Neuronal stem cell (in vitro differentiated cells): ENCODE measurements around the gene XPR1.

Source experiments
- DNase-seq: peaks from one replicate; pipeline ENCODE4 v3.0.0-alpha.2; 2013; ENCODE audit warnings: low spot score
- H2AFZ ChIP-seq: one replicate; pipeline ENCODE4 v1.6.1; 2013; ENCODE audit warnings: mild to moderate bottlenecking, low read length, inconsistent platforms
- H2AK5ac ChIP-seq: 2 replicates; pipeline ENCODE4 v1.6.1; 2013; ENCODE audit warnings: low read depth, mild to moderate bottlenecking, inconsistent platforms, low read length, moderate library complexity, mixed read lengths
- H2BK120ac ChIP-seq: 2 replicates; pipeline ENCODE4 v1.6.1; 2013; ENCODE audit warnings: low read depth, mild to moderate bottlenecking, inconsistent platforms, low read length, moderate library complexity, mixed read lengths
- H2BK12ac ChIP-seq: one replicate; pipeline ENCODE4 v1.6.1; 2013; ENCODE audit warnings: low read length, inconsistent platforms
- H2BK15ac ChIP-seq: 2 replicates; pipeline ENCODE4 v1.6.1; 2013; ENCODE audit warnings: mild to moderate bottlenecking, low read length, inconsistent platforms, mixed read lengths
- H2BK5ac ChIP-seq: one replicate; pipeline ENCODE4 v1.6.1; 2013; ENCODE audit warnings: inconsistent platforms, mild to moderate bottlenecking, low read length, moderate library complexity
- H3K14ac ChIP-seq: one replicate; pipeline ENCODE4 v1.6.1; 2013; ENCODE audit warnings: low read length, inconsistent platforms
- H3K18ac ChIP-seq: 2 replicates; pipeline ENCODE4 v1.6.1; 2013; ENCODE audit warnings: low read length, inconsistent platforms
- H3K23ac ChIP-seq: 2 replicates; pipeline ENCODE4 v1.6.1; 2013; ENCODE audit warnings: low read depth, mild to moderate bottlenecking, mixed read lengths, low read length, inconsistent platforms; ENCODE audit not compliant: poor library complexity
- H3K27ac ChIP-seq: replicated peaks from 3 replicates; pipeline ENCODE4 v1.5.1; 2013; ENCODE audit warnings: low read length, inconsistent platforms
- H3K27me3 ChIP-seq, 3 experiments: 2 replicates each; pipeline ENCODE4 v1.6.1; 2013; ENCODE audit warnings: low read length in 3 of 3, mild to moderate bottlenecking in 2 of 3, inconsistent platforms in 1 of 3, low read depth in 1 of 3, mixed read lengths in 1 of 3, moderate library complexity in 1 of 3; ENCODE audit not compliant: control insufficient read depth in 3 of 3, insufficient read depth in 3 of 3
- H3K36me3 ChIP-seq, 2 donors: replicated peaks in 1 of 2; 2 replicates each; pipeline ENCODE4 v1.6.1; 2013; ENCODE audit warnings: low read length in 2 of 2; ENCODE audit not compliant: control insufficient read depth in 2 of 2, insufficient read depth in 2 of 2
- H3K4ac ChIP-seq: 2 replicates; pipeline ENCODE4 v1.6.1; 2013; ENCODE audit warnings: inconsistent platforms, mild to moderate bottlenecking, low read length, moderate library complexity
- H3K4me1 ChIP-seq, 2 donors: 1 replicate in 1 of 2; 2 replicates in 1 of 2; pipeline ENCODE4 v1.6.1; 2013; ENCODE audit warnings: low read length in 2 of 2, low read depth in 1 of 2; ENCODE audit not compliant: control insufficient read depth in 2 of 2, insufficient read depth in 1 of 2
- H3K4me2 ChIP-seq: one replicate; pipeline ENCODE4 v1.6.1; 2013; ENCODE audit warnings: mild to moderate bottlenecking, low read length, inconsistent platforms; ENCODE audit not compliant: insufficient read depth, poor library complexity, severe bottlenecking
- H3K4me3 ChIP-seq, 2 donors: 2 replicates each; pipeline ENCODE4 v1.5.1; 2013; ENCODE audit warnings: low read length in 2 of 2, mild to moderate bottlenecking in 2 of 2, inconsistent platforms in 1 of 2, moderate library complexity in 1 of 2
- H3K79me1 ChIP-seq: one replicate; pipeline ENCODE4 v1.6.1; 2013; ENCODE audit warnings: low read depth, mild to moderate bottlenecking, inconsistent platforms, low read length, moderate library complexity
- H3K9ac ChIP-seq: one replicate; pipeline ENCODE4 v1.6.1; 2013; ENCODE audit warnings: mild to moderate bottlenecking, low read depth, low read length, inconsistent platforms; ENCODE audit not compliant: poor library complexity
- H3K9me3 ChIP-seq, 2 donors: replicated peaks in 1 of 2; 2 replicates each; pipeline versions ENCODE3 to v1.6.1; 2013; ENCODE audit warnings: low read length in 2 of 2, mild to moderate bottlenecking in 2 of 2, inconsistent platforms in 1 of 2, low read depth in 1 of 2, mixed read lengths in 1 of 2, moderate library complexity in 1 of 2; ENCODE audit not compliant: control insufficient read depth in 2 of 2, insufficient read depth in 1 of 2
- H4K8ac ChIP-seq: one replicate; pipeline ENCODE4 v1.6.1; 2013; ENCODE audit warnings: low read depth, mild to moderate bottlenecking, inconsistent platforms, low read length, moderate library complexity
- H4K91ac ChIP-seq: one replicate; pipeline ENCODE4 v1.6.1; 2013; ENCODE audit warnings: low read length, low read depth, mild to moderate bottlenecking, inconsistent platforms; ENCODE audit not compliant: poor library complexity
- WGBS, 2 donors: extraction: QIAGEN DNeasy Blood & Tissue Kit; methylation state at CpG; one replicate each; pipeline ENCODE4 v1.1.7; 2013; ENCODE audit warnings: missing lambda C conversion rate in 2 of 2, mixed read lengths in 1 of 2; ENCODE audit not compliant: insufficient read length in 2 of 2, insufficient replicate concordance in 1 of 2; ENCODE audit errors: extremely low coverage in 2 of 2; 5-methylcytosine and 5-hydroxymethylcytosine counted together

The XPR1 gene

DNA sequence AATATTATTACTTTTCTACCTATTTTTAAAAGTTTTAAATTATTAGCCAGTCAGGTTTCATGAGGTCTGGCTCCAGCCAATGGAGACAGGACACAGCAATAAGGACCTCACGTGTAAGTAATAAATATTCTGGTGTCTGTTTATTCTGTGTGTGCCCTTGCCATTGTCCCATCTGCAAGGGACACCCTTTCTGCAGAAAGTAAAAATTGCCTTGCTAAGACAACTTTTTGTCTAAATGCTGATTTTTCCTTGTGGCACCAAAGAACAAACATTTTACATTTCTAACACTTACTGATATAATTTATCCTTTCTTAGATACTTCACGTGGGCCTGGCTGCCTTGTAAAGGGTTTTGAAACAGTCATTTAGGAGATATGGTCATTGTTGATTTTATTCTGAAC lies 43.7 kb upstream of the XPR1 start:
- Histone ChIP-seq H3K4me3 (no peak overlapping the region), H3K18ac (no peak overlapping the region), H4K91ac (no peak overlapping the region), H3K14ac (no peak overlapping the region), H2BK5ac (no peak overlapping the region), H3K4ac (no peak overlapping the region), H2BK120ac (no peak overlapping the region), H3K4me1 (peaks cover 2 to 6% of the 10 kb centered on the region in 2 donors), H3K9ac (no peak overlapping the region), H3K79me1 (no peaks in the 10 kb centered on the region), H2BK12ac (no peak overlapping the region), H3K9me3 (peaks cover 0 to 7% of the 10 kb centered on the region in 2 donors), H4K8ac (no peak overlapping the region), H2AFZ (no peak overlapping the region), H3K27me3 (no peaks in the 10 kb centered on the region), H2AK5ac (no peak overlapping the region), H3K4me2 (no peak overlapping the region), H3K36me3 (no peaks in the 10 kb centered on the region), H3K27ac (no peak overlapping the region), H3K23ac (no peak overlapping the region), H2BK15ac (no peak overlapping the region)
- no CpG with 5 or more reads among the region's 2 CpGs for whole genome bisulfite sequencing, 2 donors
- DNase-seq, result no peak

DNA sequence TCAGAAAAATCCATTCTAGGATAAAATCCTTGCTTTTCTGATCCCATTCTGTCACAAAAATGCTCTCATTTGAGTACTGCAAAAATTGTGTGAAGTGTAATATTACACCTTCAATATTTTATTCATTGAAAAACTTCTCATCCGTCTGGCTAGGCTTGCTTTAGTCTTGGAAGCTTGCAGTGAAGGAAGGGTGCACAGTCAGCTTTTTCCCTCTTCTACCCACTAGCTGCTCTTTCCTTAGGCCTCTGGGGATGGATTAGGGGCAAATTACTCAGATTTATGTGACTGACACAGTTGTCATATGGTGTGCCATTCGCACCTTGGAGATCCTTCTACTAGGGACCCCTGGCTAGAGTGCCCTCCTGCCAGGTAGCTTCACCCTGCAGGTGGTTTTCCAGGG lies 40.9 kb upstream of the XPR1 start:
- Histone ChIP-seq H2BK12ac (no peak overlapping the region), H3K79me1 (no peaks in the 10 kb centered on the region), H3K4ac (no peak overlapping the region), H3K4me1 (peaks cover 12 to 17% of the 10 kb centered on the region in 2 donors), H2BK15ac (no peak overlapping the region), H4K91ac (no peak overlapping the region), H2BK120ac (no peak overlapping the region), H3K4me2 (no peak overlapping the region), H3K18ac (no peak overlapping the region), H3K14ac (no peak overlapping the region), H4K8ac (no peak overlapping the region), H3K27me3 (no peaks in the 10 kb centered on the region), H2AFZ (no peak overlapping the region), H3K9ac (no peak overlapping the region), H3K36me3 (no peaks in the 10 kb centered on the region), H3K9me3 (peaks cover 0 to 7% of the 10 kb centered on the region in 2 donors), H3K27ac (no peak overlapping the region), H2AK5ac (no peak overlapping the region), H2BK5ac (no peak overlapping the region), H3K4me3 (no peak overlapping the region), H3K23ac (no peak overlapping the region)
- WGBS, 2 donors, result no CpG with 5 or more reads among the region's 2 CpGs
- DNase-seq, result no peak

DNA sequence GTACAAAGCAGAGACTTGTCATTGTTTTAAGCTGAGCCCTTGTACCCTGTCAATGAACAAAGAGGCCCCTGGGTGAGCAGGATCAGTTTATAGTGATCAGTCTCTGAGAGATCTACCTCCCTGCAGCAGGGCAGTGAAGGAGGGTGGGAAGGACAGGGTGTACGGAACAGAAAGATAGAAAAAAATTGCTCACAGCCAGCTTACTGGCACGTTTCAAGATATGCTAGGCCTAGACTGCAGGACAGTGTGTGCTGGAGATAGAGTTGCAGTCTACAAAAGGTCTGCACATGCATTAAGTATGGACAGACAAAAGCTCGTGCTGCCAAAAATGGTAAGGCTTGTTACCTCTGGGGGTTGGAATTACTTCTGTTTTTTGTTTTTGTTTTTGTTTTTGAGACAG lies 38.4 kb upstream of the XPR1 start:
- H3K27ac ChIP-seq, result no peak overlapping the region

DNA sequence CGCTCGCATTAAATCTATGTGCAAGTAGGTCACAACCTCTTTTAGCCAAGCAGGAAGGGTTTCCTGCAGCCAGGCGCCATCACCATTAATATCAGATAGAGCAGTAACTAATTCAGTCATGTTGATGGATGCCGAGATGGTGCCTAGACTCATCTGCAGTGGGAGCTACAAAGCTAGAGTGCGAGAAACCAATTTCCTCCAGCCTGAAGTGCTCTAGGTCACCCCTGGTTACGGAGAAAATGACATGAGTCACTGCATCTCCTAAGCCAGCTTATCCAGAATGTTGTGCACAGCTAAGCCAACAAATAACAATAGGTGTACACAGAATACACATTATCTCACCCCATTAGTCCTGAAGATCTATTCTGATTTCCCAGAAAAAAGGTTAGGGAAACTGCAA lies 37.1 kb upstream of the XPR1 start:
- no peak overlapping the region for H2AK5ac ChIP-seq
- H3K36me3 ChIP-seq, result no peaks in the 10 kb centered on the region
- H3K14ac ChIP-seq, result no peak overlapping the region
- H3K18ac ChIP-seq, result no peak overlapping the region
- H2BK5ac ChIP-seq, result no peak overlapping the region
- no peak overlapping the region for H3K4me3 ChIP-seq
- H3K4me2 ChIP-seq, result no peak overlapping the region
- peaks cover 15 to 16% of the 10 kb centered on the region in 2 donors for H3K4me1 ChIP-seq
- no peak overlapping the region for H4K91ac ChIP-seq
- no peak for DNase-seq
- no peak overlapping the region for H3K9ac ChIP-seq
- no peak overlapping the region for H3K27ac ChIP-seq
- H4K8ac ChIP-seq, result no peak overlapping the region
- H2BK15ac ChIP-seq, result no peak overlapping the region
- WGBS, 2 donors, result no CpG with 5 or more reads among the region's 6 CpGs
- no peak overlapping the region for H3K4ac ChIP-seq
- H3K9me3 ChIP-seq, result no peaks in the 10 kb centered on the region
- no peak overlapping the region for H2BK120ac ChIP-seq
- H3K79me1 ChIP-seq, result no peaks in the 10 kb centered on the region
- peak overlapping the region; percentile 66 for H2AFZ ChIP-seq
- H2BK12ac ChIP-seq, result no peak overlapping the region
- H3K27me3 ChIP-seq, result no peaks in the 10 kb centered on the region
- H3K23ac ChIP-seq, result no peak overlapping the region

More for the DNA sequence above, 38.4 kb upstream of the XPR1 start:
- Histone ChIP-seq H3K23ac (no peak overlapping the region), H3K36me3 (no peaks in the 10 kb centered on the region), H3K18ac (no peak overlapping the region), H2BK12ac (no peak overlapping the region), H3K4me3 (no peak overlapping the region), H3K4ac (no peak overlapping the region), H2BK15ac (no peak overlapping the region), H3K9ac (no peak overlapping the region), H3K14ac (no peak overlapping the region), H3K9me3 (peaks cover 0 to under 1% of the 10 kb centered on the region in 2 donors), H3K27me3 (no peaks in the 10 kb centered on the region), H2BK120ac (no peak overlapping the region), H2AK5ac (no peak overlapping the region), H3K79me1 (no peaks in the 10 kb centered on the region), H3K4me2 (no peak overlapping the region), H3K4me1 (peaks cover 12 to 15% of the 10 kb centered on the region in 2 donors), H2BK5ac (no peak overlapping the region), H2AFZ (peak overlapping the region; percentile 61), H4K91ac (no peak overlapping the region), H4K8ac (no peak overlapping the region)
- no CpG with 5 or more reads among the region's 3 CpGs for WGBS, 2 donors
- no peak for DNase-seq
